ENCODE data around the gene BRD8. TPM values are rescaled to one million over a fixed set of nuclear protein-coding genes. Genes with fewer than 3 reads are reported as not detected.

BRD8 gene
- polyA plus RNA-seq, 1 of the 3 experiments (the other 2 are of a cell fraction), result 46.2 TPM

GRCh38 chr5:138180841-138181240 is 2.4 kb upstream of the BRD8 start:
- Histone ChIP-seq H3K9ac (no peak overlapping the region), H3K4me1 (ENCODE audit: control insufficient read depth in 1 of 2, insufficient read depth in 2 of 2, low read depth in 1 of 2, low read length in 1 of 2) (peaks cover 0 to 13% of the 10 kb centered on the region in 2 experiments; a peak in 2 of 4 replicates), H3K27ac (ENCODE audit: low read depth in 2 of 2, low read length in 1 of 2) (no peak overlapping the region), H3K79me2 (ENCODE audit: insufficient read depth) (peaks cover 55% of the 10 kb centered on the region), H3K9me2 (no peaks in the 10 kb centered on the region), H3K4me2 (peak overlapping the region; percentile 95; the same call in 1 of the 2 replicates), H3F3A (replicated peaks; ENCODE audit: insufficient read depth) (peaks cover 9% of the 10 kb centered on the region), H4K20me1 (ENCODE audit: insufficient read depth) (peaks cover 6% of the 10 kb centered on the region; the same call in 1 of the 2 replicates), H2AFZ (ENCODE audit: low read depth) (no peak overlapping the region), H3K4me3 (ENCODE audit: low read depth in 2 of 2, low read length in 1 of 2) (no peak overlapping the region), H3K27me3 (ENCODE audit: insufficient read depth) (no peaks in the 10 kb centered on the region), H3K36me3 (replicated peaks in 1 of 2; ENCODE audit: control insufficient read depth in 1 of 2, insufficient read depth in 2 of 2, low read length in 1 of 2) (peaks cover 30 to 46% of the 10 kb centered on the region in 2 experiments), H3K9me3 (no peaks in the 10 kb centered on the region)
- POLR2A ChIA-PET, result interaction anchor here (1.2 kb wide), 1 partner anchor 95 kb away, joined by 3 read pairs; no protein-coding TSS in a partner anchor
- CTCF ChIA-PET, result interaction anchor here (0.6 to 2.6 kb wide), 16 partner anchors 9 to 261 kb away, joined by 3 to 13 read pairs (median 4); partner anchors contain the start of genes KDM3B and REEP2
- WGBS (ENCODE audit: low lambda C conversion rate), result 82% methylated on average over 5 of the region's 5 CpGs
- no peak for DNase-seq
- TF ChIP-seq MEF2A (IDR thresholded peaks at IDR 0.05; ENCODE audit: borderline replicate concordance, low read depth) (no peak), MXI1 (IDR thresholded peaks at IDR 0.05; ENCODE audit: low read depth, low read length) (no peak), NRF1 (IDR thresholded peaks at IDR 0.05; ENCODE audit: low read depth, low read length) (no peak), FOXJ3 (CRISPR knock-in tag; IDR thresholded peaks at IDR 0.05) (no peak), YY1 (IDR thresholded peaks at IDR 0.05; ENCODE audit: low read depth) (no peak), SIN3A (IDR thresholded peaks at IDR 0.05; ENCODE audit: borderline replicate concordance, low read depth, low read length) (no peak), USF2 (IDR thresholded peaks at IDR 0.05; ENCODE audit: borderline replicate concordance, low read depth, low read length) (no peak)

GRCh38 chr5:138180183-138180782 is 1.9 kb upstream of the BRD8 start:
- POLR2A ChIA-PET, result interaction anchor here (0.6 to 1.2 kb wide), 2 partner anchors 14 to 96 kb away, joined by 3 read pairs; no protein-coding TSS in a partner anchor
- peaks cover 0 to 13% of the 10 kb centered on the region in 2 experiments; a peak in 2 of 4 replicates for H3K4me1 ChIP-seq (ENCODE audit: control insufficient read depth in 1 of 2, insufficient read depth in 2 of 2, low read depth in 1 of 2, low read length in 1 of 2)
- H2AFZ ChIP-seq (ENCODE audit: low read depth), result peak overlapping the region; percentile 94; the same call in 1 of the 2 replicates
- H3K4me3 ChIP-seq (ENCODE audit: low read depth in 2 of 2, low read length in 1 of 2), result peak overlapping the region; percentile 81 to 90
- H3K27me3 ChIP-seq (ENCODE audit: insufficient read depth), result no peaks in the 10 kb centered on the region
- no peaks in the 10 kb centered on the region for H3K9me3 ChIP-seq
- WGBS (ENCODE audit: low lambda C conversion rate), result 72% methylated on average over 5 of the region's 5 CpGs
- H4K20me1 ChIP-seq (ENCODE audit: insufficient read depth), result peaks cover 6% of the 10 kb centered on the region; the same call in 1 of the 2 replicates
- CTCF ChIA-PET, result interaction anchor here (0.6 to 2.6 kb wide), 31 partner anchors 9 to 346 kb away, joined by 3 to 13 read pairs (median 4); partner anchors contain the start of genes CDC23, GFRA3, KDM3B and REEP2
- H3K9ac ChIP-seq, result peak overlapping the region; percentile 78; the same call in 1 of the 2 replicates
- peaks cover 61% of the 10 kb centered on the region for H3K79me2 ChIP-seq (ENCODE audit: insufficient read depth)
- H3F3A ChIP-seq (replicated peaks; ENCODE audit: insufficient read depth), result peaks cover 9% of the 10 kb centered on the region
- H3K27ac ChIP-seq (ENCODE audit: low read depth in 2 of 2, low read length in 1 of 2), result no peak overlapping the region
- no peaks in the 10 kb centered on the region for H3K9me2 ChIP-seq
- H3K36me3 ChIP-seq (replicated peaks in 1 of 2; ENCODE audit: control insufficient read depth in 1 of 2, insufficient read depth in 2 of 2, low read length in 1 of 2), result peaks cover 31 to 41% of the 10 kb centered on the region in 2 experiments
- no peak for TF ChIP-seq MEF2A (IDR thresholded peaks at IDR 0.05; ENCODE audit: borderline replicate concordance, low read depth)
- TF ChIP-seq SMC3 (IDR thresholded peaks at IDR 0.05; ENCODE audit: low read depth, low read length), result peak; percentile 50
- peak; percentile 48; the same call in 1 of the 2 replicates for TF ChIP-seq SIN3A (IDR thresholded peaks at IDR 0.05; ENCODE audit: borderline replicate concordance, low read depth, low read length)
- peak; percentile 68; the same call in 1 of the 2 replicates for TF ChIP-seq MXI1 (IDR thresholded peaks at IDR 0.05; ENCODE audit: low read depth, low read length)
- TF ChIP-seq CTCF (IDR thresholded peaks at IDR 0.05), result peak; percentile 69
- TF ChIP-seq RAD21 (IDR thresholded peaks at IDR 0.05; ENCODE audit: low read length), result peak; percentile 85
- TF ChIP-seq PBX3 (IDR thresholded peaks at IDR 0.05), result no peak
- DNase-seq, result peak; percentile 42
- H3K4me2 ChIP-seq, result peak overlapping the region; percentile 95
